ENCODE data around the gene VSIG4. TPM values are rescaled to one million over a fixed set of nuclear protein-coding genes. Genes with fewer than 3 reads are reported as not detected.

The VSIG4 gene
- total and polyA plus RNA-seq, 2 of the 13 experiments (the other 11 are each of a cell fraction or from before 2014, with no cell fraction given): not detected

GRCh38 chrX:66020631-66021334 is 19.1 kb downstream of the VSIG4 start:
- in situ Hi-C loops (cut with HindIII; ENCODE audit: extremely low pct_ligation_motif_present, low pct_unique_long_range_greater_than_20kb): no loop called here
- Histone ChIP-seq H3K27me3 (ENCODE audit: control insufficient read depth in 1 of 2, insufficient read depth in 2 of 2, low read length in 2 of 2) (no peaks in the 10 kb centered on the region), H3K79me2 (ENCODE audit: insufficient read depth, low read length) (no peaks in the 10 kb centered on the region), H3K4me2 (ENCODE audit: low read depth, low read length) (no peak overlapping the region), H4K20me1 (ENCODE audit: insufficient read depth, low read length) (no peaks in the 10 kb centered on the region), H3K4me1 (ENCODE audit: insufficient read depth, low read length) (no peaks in the 10 kb centered on the region), H3K9ac (ENCODE audit: insufficient read depth, low read depth, low read length) (no peak overlapping the region), H3K36me3 (replicated peaks in 1 of 2; ENCODE audit: control insufficient read depth in 1 of 2, insufficient read depth in 2 of 2, low read length in 2 of 2) (no peaks in the 10 kb centered on the region), H2AFZ (ENCODE audit: low read length) (no peak overlapping the region), H3K4me3 (replicated peaks in 1 of 3; ENCODE audit: insufficient read depth in 1 of 3, low read depth in 2 of 3, low read length in 3 of 3) (no peak overlapping the region), H3K27ac (ENCODE audit: extremely low read length, insufficient read depth, low read length) (no peak overlapping the region), H3K9me3 (ENCODE audit: low read length) (no peaks in the 10 kb centered on the region)
- TF ChIP-seq ZNF589 (CRISPR knock-in tag; conservative IDR thresholded peaks at IDR 0.05) (no peak), HHEX (CRISPR knock-in tag; IDR thresholded peaks at IDR 0.05) (no peak), ZNF776 (CRISPR knock-in tag; IDR thresholded peaks at IDR 0.05) (no peak)
- ATAC-seq: no peak
- WGBS (ENCODE audit: low lambda C conversion rate): 12% methylated on average over 7 of the region's 10 CpGs
- no peak for FAIRE-seq
- CTCF ChIA-PET (ENCODE audit: low intra/inter-chr PET ratio, low total read pairs): no interaction called here
- POLR2A ChIA-PET: no interaction called here
- no TSS peak for BruUV-seq (replicated peaks)
- intact Hi-C loops (cut with micrococcal nuclease; ENCODE audit: unreplicated experiment): no loop called here
- no peak for DNase-seq (ENCODE audit: low spot score)

DNA sequence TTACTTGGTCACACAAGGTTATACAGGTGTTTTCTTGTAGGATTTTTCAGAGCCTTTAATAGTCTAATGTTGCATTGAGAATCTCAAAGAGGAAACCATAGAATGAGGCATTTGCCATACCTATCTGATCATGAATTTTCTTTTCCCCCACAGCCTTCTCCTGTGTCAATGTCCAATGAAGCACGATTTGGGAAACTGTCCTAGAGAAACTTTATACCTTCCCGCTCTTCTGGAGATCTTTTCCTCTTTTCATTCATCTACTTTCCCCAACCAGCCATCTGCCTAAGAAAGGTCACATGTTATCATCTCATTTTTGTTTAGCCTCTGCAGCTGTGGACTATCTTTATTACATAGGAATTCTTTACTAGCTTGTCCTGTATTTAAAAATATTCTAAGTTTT is 19.9 kb downstream of the VSIG4 start:
- H4K20me1 ChIP-seq (ENCODE audit: insufficient read depth, low read length): no peaks in the 10 kb centered on the region
- no peak overlapping the region for H3K4me3 ChIP-seq (replicated peaks in 1 of 3; ENCODE audit: insufficient read depth in 1 of 3, low read depth in 2 of 3, low read length in 3 of 3)
- H3K9ac ChIP-seq (ENCODE audit: insufficient read depth, low read depth, low read length): no peak overlapping the region
- H3K4me2 ChIP-seq (ENCODE audit: low read depth, low read length): no peak overlapping the region
- no TSS peak for BruUV-seq (replicated peaks)
- DNase-seq (ENCODE audit: low spot score): no peak
- TF ChIP-seq ZNF546 (CRISPR knock-in tag; conservative IDR thresholded peaks at IDR 0.05) (no peak), ZNF724P (CRISPR knock-in tag; IDR thresholded peaks at IDR 0.05; ENCODE audit: borderline replicate concordance) (no peak)
- 3% methylated on average over 2 of the region's 2 CpGs for WGBS (ENCODE audit: low lambda C conversion rate)
- no peaks in the 10 kb centered on the region for H3K36me3 ChIP-seq (replicated peaks in 1 of 2; ENCODE audit: control insufficient read depth in 1 of 2, insufficient read depth in 2 of 2, low read length in 2 of 2)
- ATAC-seq: no peak
- in situ Hi-C loops (cut with HindIII; ENCODE audit: extremely low pct_ligation_motif_present, low pct_unique_long_range_greater_than_20kb) (no loop called here), intact Hi-C loops (cut with micrococcal nuclease; ENCODE audit: unreplicated experiment) (no loop called here)
- H3K9me3 ChIP-seq (ENCODE audit: low read length): no peaks in the 10 kb centered on the region
- no peak overlapping the region for H2AFZ ChIP-seq (ENCODE audit: low read length)
- no peak for FAIRE-seq
- no peaks in the 10 kb centered on the region for H3K27me3 ChIP-seq (ENCODE audit: control insufficient read depth in 1 of 2, insufficient read depth in 2 of 2, low read length in 2 of 2)
- ChIA-PET CTCF (ENCODE audit: low intra/inter-chr PET ratio, low total read pairs) (no interaction called here), POLR2A (no interaction called here)
- H3K4me1 ChIP-seq (ENCODE audit: insufficient read depth, low read length): no peaks in the 10 kb centered on the region
- no peaks in the 10 kb centered on the region for H3K79me2 ChIP-seq (ENCODE audit: insufficient read depth, low read length)
- no peak overlapping the region for H3K27ac ChIP-seq (ENCODE audit: extremely low read length, insufficient read depth, low read length)

Data from HepG2 (cell line).